ENCODE data around the gene TARS3. TPM values are rescaled to one million over a fixed set of nuclear protein-coding genes. Genes with fewer than 3 reads are reported as not detected.

TARS3 gene
- total RNA-seq, 1 experiment from 2014 or later, result 9.5 TPM

- ATAC-seq, result no peak
- Mint-ChIP-seq H3K4me1 (no peaks in the 10 kb centered on the region), H3K9me3 (peaks cover under 1% of the 10 kb centered on the region), H3K4me3 (no peak overlapping the region), H3K27ac (no peak overlapping the region), H3K27me3 (ENCODE audit: low read depth) (no peaks in the 10 kb centered on the region; the same call in 1 of the 2 replicates), H3K36me3 (peaks cover 32% of the 10 kb centered on the region)
- ChIA-PET CTCF (no interaction called here), POLR2A (no interaction called here)
- no peak for DNase-seq (ENCODE audit: low spot score)
- TF ChIP-seq NR3C1 (CRISPR knock-in tag; conservative IDR thresholded peaks at IDR 0.05; ENCODE audit: low read depth) (no peak), JUN (CRISPR knock-in tag; IDR thresholded peaks at IDR 0.05) (no peak), ATF6 (CRISPR knock-in tag; IDR thresholded peaks at IDR 0.05) (no peak), TEAD4 (CRISPR knock-in tag; IDR thresholded peaks at IDR 0.05) (no peak), CBFB (CRISPR knock-in tag; IDR thresholded peaks at IDR 0.05; ENCODE audit: low read depth) (no peak), KAT7 (CRISPR knock-in tag; IDR thresholded peaks at IDR 0.05; ENCODE audit: borderline replicate concordance) (no peak), FOXK1 (CRISPR knock-in tag; IDR thresholded peaks at IDR 0.05) (no peak), SMAD3 (CRISPR knock-in tag; IDR thresholded peaks at IDR 0.05; ENCODE audit: borderline replicate concordance) (no peak), NR1H2 (CRISPR knock-in tag; IDR thresholded peaks at IDR 0.05) (no peak), ZNF532 (CRISPR knock-in tag; IDR thresholded peaks at IDR 0.05; ENCODE audit: borderline replicate concordance) (no peak), NFE2L1 (CRISPR knock-in tag; IDR thresholded peaks at IDR 0.05) (no peak), OVOL2 (CRISPR knock-in tag; IDR thresholded peaks at IDR 0.05; ENCODE audit: borderline replicate concordance) (no peak), USF2 (CRISPR knock-in tag; IDR thresholded peaks at IDR 0.05) (no peak), ZMAT4 (CRISPR knock-in tag; IDR thresholded peaks at IDR 0.05) (no peak)
- TF ChIP-seq, protein P1, sequence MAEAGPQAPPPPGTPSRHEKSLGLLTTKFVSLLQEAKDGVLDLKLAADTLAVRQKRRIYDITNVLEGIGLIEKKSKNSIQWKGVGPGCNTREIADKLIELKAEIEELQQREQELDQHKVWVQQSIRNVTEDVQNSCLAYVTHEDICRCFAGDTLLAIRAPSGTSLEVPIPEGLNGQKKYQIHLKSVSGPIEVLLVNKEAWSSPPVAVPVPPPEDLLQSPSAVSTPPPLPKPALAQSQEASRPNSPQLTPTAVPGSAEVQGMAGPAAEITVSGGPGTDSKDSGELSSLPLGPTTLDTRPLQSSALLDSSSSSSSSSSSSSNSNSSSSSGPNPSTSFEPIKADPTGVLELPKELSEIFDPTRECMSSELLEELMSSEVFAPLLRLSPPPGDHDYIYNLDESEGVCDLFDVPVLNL (CRISPR knock-in tag; IDR thresholded peaks at IDR 0.05; ENCODE audit: borderline replicate concordance, low read depth), result no peak
- TF ChIP-seq, protein P2, sequence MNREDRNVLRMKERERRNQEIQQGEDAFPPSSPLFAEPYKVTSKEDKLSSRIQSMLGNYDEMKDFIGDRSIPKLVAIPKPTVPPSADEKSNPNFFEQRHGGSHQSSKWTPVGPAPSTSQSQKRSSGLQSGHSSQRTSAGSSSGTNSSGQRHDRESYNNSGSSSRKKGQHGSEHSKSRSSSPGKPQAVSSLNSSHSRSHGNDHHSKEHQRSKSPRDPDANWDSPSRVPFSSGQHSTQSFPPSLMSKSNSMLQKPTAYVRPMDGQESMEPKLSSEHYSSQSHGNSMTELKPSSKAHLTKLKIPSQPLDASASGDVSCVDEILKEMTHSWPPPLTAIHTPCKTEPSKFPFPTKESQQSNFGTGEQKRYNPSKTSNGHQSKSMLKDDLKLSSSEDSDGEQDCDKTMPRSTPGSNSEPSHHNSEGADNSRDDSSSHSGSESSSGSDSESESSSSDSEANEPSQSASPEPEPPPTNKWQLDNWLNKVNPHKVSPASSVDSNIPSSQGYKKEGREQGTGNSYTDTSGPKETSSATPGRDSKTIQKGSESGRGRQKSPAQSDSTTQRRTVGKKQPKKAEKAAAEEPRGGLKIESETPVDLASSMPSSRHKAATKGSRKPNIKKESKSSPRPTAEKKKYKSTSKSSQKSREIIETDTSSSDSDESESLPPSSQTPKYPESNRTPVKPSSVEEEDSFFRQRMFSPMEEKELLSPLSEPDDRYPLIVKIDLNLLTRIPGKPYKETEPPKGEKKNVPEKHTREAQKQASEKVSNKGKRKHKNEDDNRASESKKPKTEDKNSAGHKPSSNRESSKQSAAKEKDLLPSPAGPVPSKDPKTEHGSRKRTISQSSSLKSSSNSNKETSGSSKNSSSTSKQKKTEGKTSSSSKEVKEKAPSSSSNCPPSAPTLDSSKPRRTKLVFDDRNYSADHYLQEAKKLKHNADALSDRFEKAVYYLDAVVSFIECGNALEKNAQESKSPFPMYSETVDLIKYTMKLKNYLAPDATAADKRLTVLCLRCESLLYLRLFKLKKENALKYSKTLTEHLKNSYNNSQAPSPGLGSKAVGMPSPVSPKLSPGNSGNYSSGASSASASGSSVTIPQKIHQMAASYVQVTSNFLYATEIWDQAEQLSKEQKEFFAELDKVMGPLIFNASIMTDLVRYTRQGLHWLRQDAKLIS (CRISPR knock-in tag; IDR thresholded peaks at IDR 0.05; ENCODE audit: borderline replicate concordance), result no peak
- TF ChIP-seq, protein P3, sequence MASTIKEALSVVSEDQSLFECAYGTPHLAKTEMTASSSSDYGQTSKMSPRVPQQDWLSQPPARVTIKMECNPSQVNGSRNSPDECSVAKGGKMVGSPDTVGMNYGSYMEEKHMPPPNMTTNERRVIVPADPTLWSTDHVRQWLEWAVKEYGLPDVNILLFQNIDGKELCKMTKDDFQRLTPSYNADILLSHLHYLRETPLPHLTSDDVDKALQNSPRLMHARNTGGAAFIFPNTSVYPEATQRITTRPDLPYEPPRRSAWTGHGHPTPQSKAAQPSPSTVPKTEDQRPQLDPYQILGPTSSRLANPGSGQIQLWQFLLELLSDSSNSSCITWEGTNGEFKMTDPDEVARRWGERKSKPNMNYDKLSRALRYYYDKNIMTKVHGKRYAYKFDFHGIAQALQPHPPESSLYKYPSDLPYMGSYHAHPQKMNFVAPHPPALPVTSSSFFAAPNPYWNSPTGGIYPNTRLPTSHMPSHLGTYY (CRISPR knock-in tag; IDR thresholded peaks at IDR 0.05), result no peak
- TF ChIP-seq, protein P4, sequence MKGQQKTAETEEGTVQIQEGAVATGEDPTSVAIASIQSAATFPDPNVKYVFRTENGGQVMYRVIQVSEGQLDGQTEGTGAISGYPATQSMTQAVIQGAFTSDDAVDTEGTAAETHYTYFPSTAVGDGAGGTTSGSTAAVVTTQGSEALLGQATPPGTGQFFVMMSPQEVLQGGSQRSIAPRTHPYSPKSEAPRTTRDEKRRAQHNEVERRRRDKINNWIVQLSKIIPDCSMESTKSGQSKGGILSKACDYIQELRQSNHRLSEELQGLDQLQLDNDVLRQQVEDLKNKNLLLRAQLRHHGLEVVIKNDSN (CRISPR knock-in tag; IDR thresholded peaks at IDR 0.05), result no peak
Measured at GRCh38 chr15:101702077-101702476, 22.2 kb downstream of the TARS3 start.
